Endothelial cell of umbilical vein (primary cell): ENCODE results near the gene STOX1. TPM values are rescaled to one million over a fixed set of nuclear protein-coding genes. Genes with fewer than 3 reads are reported as not detected.
"Not testable (repeated sequence)": the region's sequence is repeated elsewhere in the genome, so short reads cannot be mapped to it uniquely, and the experiment has no call there.

Experiments
- BruUV-seq: library from RNA; stranded (reverse); fragments of 400-500 nt; replicated peaks from 2 replicates; lab custom pipeline; 2021; lab: Mats Ljungman, UMichigan
- CTCF ChIA-PET: fragments of 300-600, 350-600 bp; sonication (Branson Sonifier 250); formaldehyde crosslinking; loops from one replicate; lab custom pipeline; 2021; ENCODE audit warnings: antibody characterized with exemption, inconsistent platforms; lab: Charles Lee
- POLR2A ChIA-PET: fragments of 300-600, 350-600 bp; sonication (Branson Sonifier 250); formaldehyde crosslinking; loops from one replicate; lab custom pipeline; 2021; ENCODE audit warnings: antibody characterized with exemption, inconsistent platforms; lab: Charles Lee
- DNase-seq: peaks from one replicate; pipeline ENCODE4 v3.0.0-alpha.2; 2011; ENCODE audit warnings: low read depth, low spot score
- FAIRE-seq: peaks from 2 replicates; lab custom pipeline; 2011; peaks lifted over from hg19 to GRCh38; lab: Jason Lieb, UNC
- H2AFZ ChIP-seq: 2 replicates; pipeline ENCODE4 v1.6.0; 2012; ENCODE audit warnings: low read depth, low read length, control low read depth, inconsistent platforms
- H3K27ac ChIP-seq: 2 replicates; pipeline ENCODE4 v1.5.1; 2011; ENCODE audit warnings: low read depth, mild to moderate bottlenecking, control low read depth, low read length, moderate library complexity; ENCODE audit not compliant: insufficient read depth
- H3K27me3 ChIP-seq, 2 experiments: 2 replicates each; pipeline versions ENCODE4 v1.6.0 to v1.6.1; 2011; ENCODE audit warnings: low read length in 2 of 2, mixed read lengths in 1 of 2; ENCODE audit not compliant: control insufficient read depth in 2 of 2, insufficient read depth in 2 of 2
- H3K36me3 ChIP-seq, 2 experiments: 2 replicates in 1 of 2; 3 replicates in 1 of 2; pipeline ENCODE4 v1.5.1; 2011; ENCODE audit warnings: low read length in 2 of 2, mild to moderate bottlenecking in 1 of 2, moderate library complexity in 1 of 2; ENCODE audit not compliant: control insufficient read depth in 2 of 2, insufficient read depth in 2 of 2; ENCODE audit errors: extremely low read depth in 1 of 2
- H3K4me1 ChIP-seq: 3 replicates; pipeline ENCODE4 v1.5.1; 2011; ENCODE audit warnings: mild to moderate bottlenecking, low read length; ENCODE audit not compliant: control insufficient read depth, insufficient read depth; ENCODE audit errors: extremely low read depth
- H3K4me2 ChIP-seq: 2 replicates; pipeline ENCODE4 v1.6.1; 2011; ENCODE audit warnings: low read length, control low read depth, mixed read lengths; ENCODE audit not compliant: insufficient read depth
- H3K4me3 ChIP-seq, 3 experiments: fragments of 200-600 bp in 1 of 3; sonication (generic), shearing (Covaris generic) in 1 of 3; replicated peaks in 1 of 3; 2 replicates each; pipeline ENCODE4 v1.5.1; 2011 to 2016; ENCODE audit warnings: control low read depth in 3 of 3, low read length in 3 of 3, mild to moderate bottlenecking in 2 of 3, inconsistent platforms in 1 of 3, low read depth in 1 of 3, moderate library complexity in 1 of 3; ENCODE audit not compliant: insufficient read depth in 1 of 3
- H3K79me2 ChIP-seq: 2 replicates; pipeline ENCODE4 v1.6.0; 2012; ENCODE audit warnings: low read length, inconsistent platforms; ENCODE audit not compliant: control insufficient read depth, insufficient read depth
- H3K9ac ChIP-seq: replicated peaks from 2 replicates; pipeline ENCODE3; 2011; ENCODE audit warnings: low read length, control low read depth; ENCODE audit not compliant: insufficient read depth; ENCODE audit errors: extremely low read depth
- H3K9me1 ChIP-seq: replicated peaks from 3 replicates; pipeline ENCODE4 v1.6.0; 2011; ENCODE audit warnings: mild to moderate bottlenecking, low read length; ENCODE audit not compliant: control insufficient read depth, insufficient read depth; ENCODE audit errors: extremely low read depth
- H3K9me3 ChIP-seq: replicated peaks from 2 replicates; pipeline ENCODE4 v1.5.1; 2012; ENCODE audit warnings: low read length, inconsistent platforms; ENCODE audit not compliant: control insufficient read depth, insufficient read depth
- H4K20me1 ChIP-seq: replicated peaks from 2 replicates; pipeline ENCODE3; 2011; ENCODE audit warnings: mild to moderate bottlenecking, low read length; ENCODE audit not compliant: control insufficient read depth, insufficient read depth; ENCODE audit errors: extremely low read depth
- FOS ChIP-seq: IDR thresholded peaks from 2 replicates; pipeline ENCODE4 v1.6.1; 2011; ENCODE audit warnings: mild to moderate bottlenecking, low read length, moderate library complexity, borderline replicate concordance; ENCODE audit not compliant: insufficient read depth
- JUN ChIP-seq: IDR thresholded peaks from 2 replicates; pipeline ENCODE4 v1.6.1; 2011; ENCODE audit warnings: borderline replicate concordance, low read depth; ENCODE audit not compliant: insufficient read length, insufficient read depth
- MAX ChIP-seq: IDR thresholded peaks from 2 replicates; pipeline ENCODE4 v1.6.1; 2011; ENCODE audit not compliant: insufficient read depth, insufficient read length
- MYC ChIP-seq: IDR thresholded peaks from one replicate; pipeline ENCODE4 v1.6.1; 2011; ENCODE audit warnings: mild to moderate bottlenecking, low read depth, low read length
- POLR2AphosphoS5 ChIP-seq: IDR thresholded peaks from 2 replicates; pipeline ENCODE4 v1.6.1; 2012; ENCODE audit warnings: low read depth, mild to moderate bottlenecking, control low read depth, low read length, moderate library complexity; ENCODE audit not compliant: insufficient read depth
- dilution Hi-C: fragments of 300-500 bp; cut with MboI; formaldehyde crosslinking; loops from one replicate; pipeline ENCODE4 v1.15.0; 2019; ENCODE audit warnings: low sequenced_read_pairs; ENCODE audit not compliant: extremely low pct_ligation_motif_present
- intact Hi-C: fragments of 100-400 bp; cut with micrococcal nuclease; formaldehyde crosslinking; loops from one replicate; pipeline ENCODE4 v1.10.0; 2022
- polyA plus RNA-seq, 4 experiments: library from polyadenylated mRNA; depleted of rRNA in 3 of 4; stranded (reverse) in 3 of 4; unstranded in 1 of 4; fragments of >200 nt; gene quantifications; 2 replicates each; pipeline versions ENCODE4 v1.2.1 to v1.2.3, GENCODE V29; 2011 to 2012; ENCODE audit warnings: missing spikeins in 1 of 4
- total RNA-seq: library from RNA; stranded (reverse); gene quantifications from 2 replicates; pipeline ENCODE4 v1.2.3, GENCODE V29; 2021

Gene STOX1
- total and polyA plus RNA-seq, 2 donors (not counting 3 experiments of a cell fraction or from before 2014, with no cell fraction given) = 0.06 to 0.20 TPM

GRCh38 chr10:68837626-68838322 lies 10.4 kb downstream of the STOX1 start:
- no TSS peak for BruUV-seq
- POLR2A ChIA-PET = no interaction called here
- Histone ChIP-seq H3K27me3 (peaks cover 0 to 2% of the 10 kb centered on the region in 2 experiments), H3K9ac (no peak overlapping the region), H3K9me3 (no peaks in the 10 kb centered on the region), H3K4me3 (no peak overlapping the region), H3K9me1 (no peaks in the 10 kb centered on the region), H3K27ac (no peak overlapping the region), H4K20me1 (no peaks in the 10 kb centered on the region), H3K4me2 (no peak overlapping the region), H3K4me1 (no peaks in the 10 kb centered on the region), H3K36me3 (no peaks in the 10 kb centered on the region), H2AFZ (no peak overlapping the region), H3K79me2 (no peaks in the 10 kb centered on the region)
- DNase-seq = no peak
- CTCF ChIA-PET = interaction anchor here (1.0 to 2.0 kb wide), 2 partner anchors 10 kb away, joined by 4 to 13 read pairs; partner anchors contain the start of gene STOX1
- FAIRE-seq = no peak
- TF ChIP-seq JUN (no peak), MYC (no peak), MAX (no peak), POLR2AphosphoS5 (no peak), FOS (no peak)
- dilution Hi-C loops (no loop called here), intact Hi-C loops (no loop called here)

GRCh38 chr10:68840650-68841049 lies 13.3 kb downstream of the STOX1 start:
- H3K4me1 ChIP-seq = not testable (repeated sequence)

More at GRCh38 chr10:68840650-68841049, 13.3 kb downstream of the STOX1 start:
- intact Hi-C loops, H3K27ac ChIP-seq, H2AFZ ChIP-seq, dilution Hi-C loops, H3K36me3 ChIP-seq, H4K20me1 ChIP-seq, POLR2A ChIA-PET, H3K27me3 ChIP-seq, H3K9me1 ChIP-seq, H3K9me3 ChIP-seq, FAIRE-seq, H3K9ac ChIP-seq, H3K4me2 ChIP-seq, BruUV-seq, H3K4me3 ChIP-seq, H3K79me2 ChIP-seq, DNase-seq: not testable (repeated sequence)
- CTCF ChIA-PET = interaction anchor here (1.3 kb wide), 1 partner anchor 9 kb away, joined by 4 read pairs; no protein-coding TSS in a partner anchor
